Esophagus squamous epithelium (tissue), 4 donors: ENCODE data around the gene TAS1R2.

ENCODE experiments used
- POLR2A ChIP-seq, 4 donors: fragments of 450-650 bp; IDR thresholded peaks; one replicate each; pipeline ENCODE4 v1.6.1; 2017; ENCODE audit warnings: antibody characterized with exemption in 4 of 4, mild to moderate bottlenecking in 4 of 4, moderate library complexity in 3 of 4
- TF ChIP-seq, protein P1 (sequence below), 6 experiments: fragments of 450-650 bp in 4 of 6; fragments of 200-600 bp in 2 of 6; sonication (generic) in 2 of 6; IDR thresholded peaks; one replicate each; pipeline ENCODE4 v1.5.1; 2016 to 2019; ENCODE audit warnings: antibody characterized with exemption in 6 of 6, mild to moderate bottlenecking in 4 of 6, moderate library complexity in 4 of 6

DNA sequence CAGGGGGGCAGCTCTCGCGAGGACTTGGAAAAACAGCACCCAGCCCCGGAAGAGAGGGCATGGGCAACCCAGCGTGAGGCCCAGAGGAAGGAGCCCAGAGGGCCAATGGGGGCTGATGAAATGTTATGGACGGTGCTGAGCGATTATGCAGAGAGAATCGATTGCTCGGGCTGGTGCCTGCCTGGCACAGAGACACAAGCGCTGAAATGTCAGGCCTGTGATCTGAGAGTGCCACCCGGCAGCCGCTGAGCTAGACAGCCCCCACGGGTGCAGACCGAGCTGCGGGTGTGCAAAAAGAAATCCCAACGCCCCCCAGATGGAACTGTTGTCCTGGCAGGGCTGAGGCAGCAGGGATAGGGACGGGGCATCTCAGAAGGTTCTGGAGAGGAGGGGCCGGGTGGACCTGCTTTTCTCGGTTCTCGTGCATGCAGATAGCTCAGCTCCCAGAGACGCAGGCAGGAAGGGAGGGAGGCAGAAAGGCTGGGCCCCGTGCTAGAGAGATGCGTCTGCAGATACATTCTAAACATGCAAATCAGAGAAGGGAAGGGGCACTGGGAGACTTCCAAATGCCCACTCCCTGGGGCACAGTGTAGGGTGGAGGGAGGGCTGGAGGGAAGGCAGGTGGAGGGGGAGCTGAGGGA, 41.5 kb downstream of the TAS1R2 start:
- TF ChIP-seq, protein P1, sequence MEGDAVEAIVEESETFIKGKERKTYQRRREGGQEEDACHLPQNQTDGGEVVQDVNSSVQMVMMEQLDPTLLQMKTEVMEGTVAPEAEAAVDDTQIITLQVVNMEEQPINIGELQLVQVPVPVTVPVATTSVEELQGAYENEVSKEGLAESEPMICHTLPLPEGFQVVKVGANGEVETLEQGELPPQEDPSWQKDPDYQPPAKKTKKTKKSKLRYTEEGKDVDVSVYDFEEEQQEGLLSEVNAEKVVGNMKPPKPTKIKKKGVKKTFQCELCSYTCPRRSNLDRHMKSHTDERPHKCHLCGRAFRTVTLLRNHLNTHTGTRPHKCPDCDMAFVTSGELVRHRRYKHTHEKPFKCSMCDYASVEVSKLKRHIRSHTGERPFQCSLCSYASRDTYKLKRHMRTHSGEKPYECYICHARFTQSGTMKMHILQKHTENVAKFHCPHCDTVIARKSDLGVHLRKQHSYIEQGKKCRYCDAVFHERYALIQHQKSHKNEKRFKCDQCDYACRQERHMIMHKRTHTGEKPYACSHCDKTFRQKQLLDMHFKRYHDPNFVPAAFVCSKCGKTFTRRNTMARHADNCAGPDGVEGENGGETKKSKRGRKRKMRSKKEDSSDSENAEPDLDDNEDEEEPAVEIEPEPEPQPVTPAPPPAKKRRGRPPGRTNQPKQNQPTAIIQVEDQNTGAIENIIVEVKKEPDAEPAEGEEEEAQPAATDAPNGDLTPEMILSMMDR (IDR thresholded peaks at IDR 0.05) = no peak
- TF ChIP-seq POLR2A (IDR thresholded peaks at IDR 0.05) = no peak
